ENCODE measurements around the gene VAV2. TPM values are rescaled to one million over a fixed set of nuclear protein-coding genes. Genes with fewer than 3 reads are reported as not detected.

Gene VAV2
- total and polyA plus RNA-seq, 2 experiments from 2014 or later = 10.8 to 15.3 TPM

- no peaks in the 10 kb centered on the region for H3K4me1 ChIP-seq (ENCODE audit: low read depth)
- H3K27ac ChIP-seq = no peak overlapping the region
- no peak for TF ChIP-seq CTCF (IDR thresholded peaks at IDR 0.05; ENCODE audit: low read depth, low read length)
- H3K27me3 ChIP-seq = no peaks in the 10 kb centered on the region
- no peak overlapping the region for H3K4me3 ChIP-seq
- H3K9me3 ChIP-seq (ENCODE audit: low read depth) = no peaks in the 10 kb centered on the region
- peak in 1 of 2 donors; percentile 41 for DNase-seq (ENCODE audit: low read depth in 1 of 2, low spot score in 1 of 2)
- H3K36me3 ChIP-seq = no peaks in the 10 kb centered on the region
Measured at GRCh38 chr9:133998915-133999595, 6.9 kb upstream of the VAV2 start.

GRCh38 chr9:133997584-133997983, 5.5 kb upstream of the VAV2 start:
- Histone ChIP-seq H3K4me1 (ENCODE audit: low read depth) (no peaks in the 10 kb centered on the region), H3K9me3 (ENCODE audit: low read depth) (no peaks in the 10 kb centered on the region), H3K27me3 (no peaks in the 10 kb centered on the region), H3K4me3 (no peak overlapping the region), H3K36me3 (no peaks in the 10 kb centered on the region), H3K27ac (no peak overlapping the region)
- no peak for TF ChIP-seq CTCF (IDR thresholded peaks at IDR 0.05; ENCODE audit: low read depth, low read length)
- DNase-seq (ENCODE audit: low read depth in 1 of 2, low spot score in 1 of 2) = no peak

GRCh38 chr9:133996531-133997520, 4.7 kb upstream of the VAV2 start:
- H3K9me3 ChIP-seq (ENCODE audit: low read depth) = no peaks in the 10 kb centered on the region
- DNase-seq (ENCODE audit: low read depth in 1 of 2, low spot score in 1 of 2) = peak in 1 of 2 donors; percentile 22
- no peak overlapping the region for H3K4me3 ChIP-seq
- H3K4me1 ChIP-seq (ENCODE audit: low read depth) = no peaks in the 10 kb centered on the region
- no peak overlapping the region for H3K27ac ChIP-seq
- no peaks in the 10 kb centered on the region for H3K27me3 ChIP-seq
- H3K36me3 ChIP-seq = no peaks in the 10 kb centered on the region
- TF ChIP-seq CTCF (IDR thresholded peaks at IDR 0.05; ENCODE audit: low read depth, low read length) = no peak

GRCh38 chr9:133995012-133995896, 3.1 kb upstream of the VAV2 start:
- no peaks in the 10 kb centered on the region for H3K27me3 ChIP-seq
- H3K27ac ChIP-seq = no peak overlapping the region
- H3K9me3 ChIP-seq (ENCODE audit: low read depth) = no peaks in the 10 kb centered on the region
- H3K36me3 ChIP-seq = no peaks in the 10 kb centered on the region
- H3K4me1 ChIP-seq (ENCODE audit: low read depth) = peaks cover 5% of the 10 kb centered on the region
- no peak for TF ChIP-seq CTCF (IDR thresholded peaks at IDR 0.05; ENCODE audit: low read depth, low read length)
- DNase-seq (ENCODE audit: low read depth in 1 of 2, low spot score in 1 of 2) = no peak
- H3K4me3 ChIP-seq = no peak overlapping the region

Measured in cardiac muscle cell (in vitro differentiated cells and primary cell).